HCT116 (cell line): ENCODE measurements around the gene SMIM10L1. TPM values are rescaled to one million over a fixed set of nuclear protein-coding genes. Genes with fewer than 3 reads are reported as not detected.

Experiments
- ATAC-seq: fragments of 200-7000 bp; cut with Tn5 transposase; 2 replicates; pipeline ENCODE4 v1.9.1; 2020; ENCODE audit warnings: mild to moderate bottlenecking, moderate library complexity
- BruUV-seq: library from RNA; stranded (reverse); fragments of 400-500 nt; replicated peaks from 2 replicates; lab custom pipeline; 2021; lab: Mats Ljungman, UMichigan
- CTCF ChIA-PET: fragments of 300-600 bp; sonication (Branson Sonifier 250); formaldehyde crosslinking; loops from one replicate; lab custom pipeline; 2021; ENCODE audit warnings: antibody characterized with exemption; lab: Charles Lee
- POLR2A ChIA-PET: fragments of 300-600, 350-600 bp; sonication (Branson Sonifier 250); formaldehyde crosslinking; loops from one replicate; lab custom pipeline; 2021; ENCODE audit warnings: antibody characterized with exemption; lab: Charles Lee
- RAD21 ChIA-PET, 2 experiments: fragments of 300-600 bp; sonication (Branson Sonifier 250); formaldehyde crosslinking; loops; one replicate each; lab custom pipeline; 2023; ENCODE audit warnings: low total read pairs in 2 of 2; ENCODE audit not compliant: uncharacterized antibody in 2 of 2, unreplicated experiment in 2 of 2, low non-redundant PET in 1 of 2; lab: Charles Lee
- DNase-seq: peaks from one replicate; pipeline ENCODE4 v3.0.0-alpha.2; 2010; ENCODE audit warnings: low read depth, low spot score
- H2AFZ ChIP-seq: fragments of 200-600 bp; shearing (Covaris generic), sonication (generic); 2 replicates; pipeline ENCODE4 v1.6.1; 2017; ENCODE audit warnings: low read depth, mixed run types, mixed read lengths, antibody characterized with exemption, low read length; ENCODE audit not compliant: poor library complexity, severe bottlenecking
- H3K27ac ChIP-seq: 2 replicates; pipeline ENCODE4 v1.5.1; 2012; ENCODE audit warnings: low read depth, low read length
- H3K27me3 ChIP-seq: fragments of 200-600 bp; sonication (generic); 2 replicates; pipeline ENCODE4 v1.6.1; 2016; ENCODE audit warnings: mixed run types, low read length, mixed read lengths; ENCODE audit not compliant: insufficient read depth
- H3K36me3 ChIP-seq, 2 experiments: fragments of 200-500 bp in 1 of 2; fragments of 200-600 bp in 1 of 2; sonication (Bioruptor generic) in 1 of 2; sonication (generic) in 1 of 2; 2 replicates each; pipeline versions ENCODE4 v1.5.1 to v1.6.1; 2014 to 2016; ENCODE audit warnings: low read length in 2 of 2, inconsistent platforms in 1 of 2, mixed read lengths in 1 of 2, mixed run types in 1 of 2; ENCODE audit not compliant: insufficient read depth in 2 of 2, control insufficient read depth in 1 of 2
- H3K4me1 ChIP-seq, 2 experiments: fragments of 200-600 bp in 1 of 2; sonication (generic) in 1 of 2; 2 replicates each; pipeline versions ENCODE4 v1.5.1 to v1.6.1; 2012 to 2017; ENCODE audit warnings: low read length in 2 of 2, inconsistent platforms in 1 of 2, mild to moderate bottlenecking in 1 of 2, mixed read lengths in 1 of 2, mixed run types in 1 of 2, moderate library complexity in 1 of 2; ENCODE audit not compliant: insufficient read depth in 2 of 2, control insufficient read depth in 1 of 2
- H3K4me2 ChIP-seq: fragments of 200-600 bp; sonication (generic); 2 replicates; pipeline ENCODE4 v1.6.1; 2017; ENCODE audit warnings: mixed run types, low read length, mixed read lengths
- H3K4me3 ChIP-seq, 2 experiments: fragments of 200-600 bp in 1 of 2; sonication (generic) in 1 of 2; replicated peaks in 1 of 2; 2 replicates each; pipeline ENCODE4 v1.5.1; 2011 to 2016; ENCODE audit warnings: low read length in 2 of 2, control low read depth in 1 of 2, low read depth in 1 of 2, mild to moderate bottlenecking in 1 of 2, mixed read lengths in 1 of 2, mixed run types in 1 of 2
- H3K79me2 ChIP-seq: fragments of 200-600 bp; sonication (generic); 2 replicates; pipeline ENCODE4 v1.6.1; 2017; ENCODE audit warnings: mild to moderate bottlenecking, mixed run types, low read length, moderate library complexity, mixed read lengths; ENCODE audit not compliant: insufficient read depth
- H3K9ac ChIP-seq: fragments of 200-600 bp; sonication (generic); 2 replicates; pipeline ENCODE4 v1.6.1; 2016; ENCODE audit warnings: low read length, mixed read lengths
- H3K9me2 ChIP-seq: fragments of 200-600 bp; sonication (generic), shearing (Covaris generic); 2 replicates; pipeline ENCODE4 v1.6.1; 2017; ENCODE audit warnings: mixed run types, mild to moderate bottlenecking, moderate library complexity; ENCODE audit not compliant: insufficient read depth
- H3K9me3 ChIP-seq, 2 experiments: fragments of 200-500 bp in 1 of 2; fragments of 200-600 bp in 1 of 2; sonication (Bioruptor generic) in 1 of 2; sonication (generic) in 1 of 2; 2 replicates each; pipeline ENCODE4 v1.6.1; 2014 to 2017; ENCODE audit warnings: low read length in 2 of 2, mixed read lengths in 2 of 2, inconsistent platforms in 1 of 2, low read depth in 1 of 2, mild to moderate bottlenecking in 1 of 2, mixed run types in 1 of 2, moderate library complexity in 1 of 2; ENCODE audit not compliant: control insufficient read depth in 1 of 2, insufficient read depth in 1 of 2
- H4K20me1 ChIP-seq: fragments of 200-600 bp; sonication (generic), shearing (Covaris generic); 2 replicates; pipeline ENCODE4 v1.6.1; 2017; ENCODE audit warnings: mixed run types, mild to moderate bottlenecking, moderate library complexity; ENCODE audit not compliant: insufficient read depth
- CBX3 ChIP-seq: IDR thresholded peaks from 2 replicates; pipeline ENCODE4 v1.6.1; 2012; ENCODE audit warnings: low read depth
- CEBPB ChIP-seq: IDR thresholded peaks from 2 replicates; pipeline ENCODE4 v1.6.1; 2012; ENCODE audit warnings: low read depth
- EGR1 ChIP-seq: IDR thresholded peaks from 2 replicates; pipeline ENCODE4 v1.6.1; 2012; ENCODE audit warnings: low read depth
- EZH2phosphoT487 ChIP-seq: fragments of 200-600 bp; IDR thresholded peaks from 2 replicates; pipeline ENCODE4 v1.6.1; 2018; ENCODE audit warnings: antibody characterized with exemption, borderline replicate concordance
- JUND ChIP-seq: IDR thresholded peaks from 2 replicates; pipeline ENCODE4 v1.6.1; 2012
- POLR2AphosphoS5 ChIP-seq: IDR thresholded peaks from 2 replicates; pipeline ENCODE4 v1.6.1; 2011; ENCODE audit warnings: mild to moderate bottlenecking, low read depth, low read length, moderate library complexity
- RAD21 ChIP-seq: IDR thresholded peaks from 2 replicates; pipeline ENCODE4 v1.6.1; 2012; ENCODE audit warnings: low read depth, mild to moderate bottlenecking
- SIN3A ChIP-seq: IDR thresholded peaks from 2 replicates; pipeline ENCODE4 v1.6.1; 2012; ENCODE audit warnings: low read depth
- SP1 ChIP-seq: IDR thresholded peaks from 2 replicates; pipeline ENCODE4 v1.6.1; 2012; ENCODE audit warnings: low read depth
- SRF ChIP-seq: IDR thresholded peaks from 2 replicates; pipeline ENCODE4 v1.6.1; 2012; ENCODE audit warnings: low read depth
- TCF7L2 ChIP-seq: IDR thresholded peaks from 2 replicates; pipeline ENCODE4 v1.7.0; 2011; ENCODE audit warnings: borderline replicate concordance, inconsistent platforms; ENCODE audit not compliant: insufficient read depth, insufficient read length; ENCODE audit errors: extremely low read depth
- YY1 ChIP-seq: IDR thresholded peaks from 2 replicates; pipeline ENCODE4 v1.6.1; 2011; ENCODE audit warnings: low read length, low read depth, moderate library complexity, mild to moderate bottlenecking; ENCODE audit not compliant: insufficient replicate concordance; ENCODE audit errors: extremely low read depth
- ZFX ChIP-seq: fragments of 450-650 bp; IDR thresholded peaks from 2 replicates; pipeline ENCODE4 v1.6.1; 2017
- intact Hi-C: fragments of 100-400 bp; cut with micrococcal nuclease; formaldehyde crosslinking; loops from 2 replicates; pipeline ENCODE4 v1.10.0; 2022
- total RNA-seq: library from RNA; stranded (reverse); gene quantifications from one replicate; pipeline ENCODE4 v1.2.1, GENCODE V29; 2021; ENCODE audit not compliant: unreplicated experiment

Gene SMIM10L1
- total RNA-seq, 1 experiment from 2014 or later: 6.4 TPM

GRCh38 chr12:11204173-11204572, 33.2 kb downstream of the SMIM10L1 start:
- no TSS peak for BruUV-seq
- Histone ChIP-seq H3K79me2 (no peaks in the 10 kb centered on the region), H3K9ac (no peak overlapping the region), H3K27me3 (no peaks in the 10 kb centered on the region), H4K20me1 (no peaks in the 10 kb centered on the region), H3K9me2 (no peaks in the 10 kb centered on the region; the same call in 1 of the 2 replicates), H3K36me3 (no peaks in the 10 kb centered on the region), H3K9me3 (no peaks in the 10 kb centered on the region), H3K4me1 (no peaks in the 10 kb centered on the region), H3K27ac (no peak overlapping the region), H3K4me2 (no peak overlapping the region), H3K4me3 (no peak overlapping the region), H2AFZ (no peak overlapping the region)
- intact Hi-C loops: no loop called here
- POLR2A ChIA-PET: no interaction called here
- DNase-seq (no peak), ATAC-seq (no peak)
- RAD21 ChIA-PET: no interaction called here
- CTCF ChIA-PET: interaction anchor here (0.8 to 1.4 kb wide), 2 partner anchors 279 to 433 kb away, joined by 3 to 6 read pairs; no protein-coding TSS in a partner anchor
- no peak for TF ChIP-seq CBX3
- TF ChIP-seq POLR2AphosphoS5: no peak
- TF ChIP-seq EZH2phosphoT487: no peak
- no peak for TF ChIP-seq YY1
- TF ChIP-seq SRF: no peak
- TF ChIP-seq SP1: no peak
- no peak for TF ChIP-seq CEBPB
- TF ChIP-seq ZFX: no peak
- TF ChIP-seq EGR1: no peak
- no peak for TF ChIP-seq SIN3A

GRCh38 chr12:11209113-11209512, 38.1 kb downstream of the SMIM10L1 start:
- Histone ChIP-seq H3K9ac (no peak overlapping the region), H3K4me3 (no peak overlapping the region), H3K27me3 (no peaks in the 10 kb centered on the region), H4K20me1 (no peaks in the 10 kb centered on the region), H3K9me3 (no peaks in the 10 kb centered on the region), H2AFZ (no peak overlapping the region), H3K4me2 (no peak overlapping the region), H3K36me3 (no peaks in the 10 kb centered on the region), H3K4me1 (no peaks in the 10 kb centered on the region), H3K79me2 (no peaks in the 10 kb centered on the region), H3K9me2 (no peaks in the 10 kb centered on the region; the same call in 1 of the 2 replicates), H3K27ac (no peak overlapping the region)
- BruUV-seq: no TSS peak
- peak; percentile 66 for ATAC-seq
- ChIA-PET CTCF (interaction anchor here (1.5 kb wide), 1 partner anchor 438 kb away, joined by 6 read pairs; no protein-coding TSS in a partner anchor), POLR2A (no interaction called here), RAD21 (no interaction called here)
- no peak for DNase-seq
- intact Hi-C loops: no loop called here
- TF ChIP-seq RAD21 (peak; percentile 16; the same call in 1 of the 2 replicates), CEBPB (no peak), SRF (no peak), EGR1 (no peak), JUND (no peak), TCF7L2 (no peak)

Other genes starting within 250 kb of the SMIM10L1 start
- gene PRH2, start 242.0 kb upstream of the SMIM10L1 start, total RNA-seq: not detected
- gene TAS2R14, start 231.9 kb upstream of the SMIM10L1 start, total RNA-seq: 1.9 TPM
- gene TAS2R50, start 184.3 kb upstream of the SMIM10L1 start, total RNA-seq: 0.54 TPM
- 0.76 TPM for gene TAS2R20, start 172.9 kb upstream of the SMIM10L1 start, total RNA-seq
- 1.6 TPM for gene TAS2R19, start 148.6 kb upstream of the SMIM10L1 start, total RNA-seq
- gene TAS2R31, start 139.8 kb upstream of the SMIM10L1 start, total RNA-seq: 1.7 TPM
- gene TAS2R46, start 108.9 kb upstream of the SMIM10L1 start, total RNA-seq: 0.42 TPM
- gene TAS2R43, start 78.9 kb upstream of the SMIM10L1 start, total RNA-seq: not detected
- gene TAS2R30, start 36.5 kb upstream of the SMIM10L1 start, total RNA-seq: 1.5 TPM
- not detected for gene TAS2R42, start 15.7 kb downstream of the SMIM10L1 start, total RNA-seq
- gene PRB3, start 98.5 kb downstream of the SMIM10L1 start, total RNA-seq: not detected
- gene PRB4, start 139.2 kb downstream of the SMIM10L1 start, total RNA-seq: not detected
- not detected for gene PRB2, start 224.4 kb downstream of the SMIM10L1 start, total RNA-seq